Astrocyte of the cerebellum (primary cell): Measurements from ENCODE around the gene CTNNA2.

Experiments used
- DNase-seq: peaks from one replicate; pipeline ENCODE4 v3.0.0-alpha.2; 2011; ENCODE audit warnings: low read depth
- H3K4me3 ChIP-seq: 2 replicates; pipeline ENCODE4 v1.5.1; 2011; ENCODE audit warnings: mild to moderate bottlenecking, low read depth, low read length, moderate library complexity
- in situ Hi-C: cut with HindIII; loops from 2 replicates; pipeline ENCODE4 v1.10.0; 2017; ENCODE audit warnings: low sequenced_read_pairs
- TF ChIP-seq, protein P1 (sequence below): IDR thresholded peaks from 2 replicates; pipeline ENCODE4 v1.5.1; 2012; ENCODE audit warnings: low read length, low read depth, moderate library complexity, mild to moderate bottlenecking; ENCODE audit errors: missing control alignments

CTNNA2 gene

DNA sequence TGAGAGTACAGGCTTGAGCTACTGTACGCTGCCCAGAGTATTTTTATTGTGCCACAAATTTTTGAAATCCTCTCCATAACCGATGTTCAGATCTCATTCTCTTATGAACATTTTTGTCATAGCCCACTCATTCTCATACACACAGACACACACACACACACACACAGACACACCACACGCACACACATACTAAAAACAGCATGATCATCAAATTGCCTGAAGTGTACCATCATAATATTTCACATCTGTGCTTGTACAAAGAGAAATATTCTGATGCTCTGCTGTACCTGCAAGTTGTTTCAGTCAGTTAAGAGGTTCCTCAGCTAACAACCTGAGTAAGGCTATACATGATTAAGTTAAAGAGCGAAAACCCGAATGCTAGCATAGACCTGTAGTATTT is 696.6 kb downstream of the CTNNA2 start:
- H3K4me3 ChIP-seq = no peak overlapping the region
- in situ Hi-C loops = no loop called here
- no peak for DNase-seq
- TF ChIP-seq, protein P1, sequence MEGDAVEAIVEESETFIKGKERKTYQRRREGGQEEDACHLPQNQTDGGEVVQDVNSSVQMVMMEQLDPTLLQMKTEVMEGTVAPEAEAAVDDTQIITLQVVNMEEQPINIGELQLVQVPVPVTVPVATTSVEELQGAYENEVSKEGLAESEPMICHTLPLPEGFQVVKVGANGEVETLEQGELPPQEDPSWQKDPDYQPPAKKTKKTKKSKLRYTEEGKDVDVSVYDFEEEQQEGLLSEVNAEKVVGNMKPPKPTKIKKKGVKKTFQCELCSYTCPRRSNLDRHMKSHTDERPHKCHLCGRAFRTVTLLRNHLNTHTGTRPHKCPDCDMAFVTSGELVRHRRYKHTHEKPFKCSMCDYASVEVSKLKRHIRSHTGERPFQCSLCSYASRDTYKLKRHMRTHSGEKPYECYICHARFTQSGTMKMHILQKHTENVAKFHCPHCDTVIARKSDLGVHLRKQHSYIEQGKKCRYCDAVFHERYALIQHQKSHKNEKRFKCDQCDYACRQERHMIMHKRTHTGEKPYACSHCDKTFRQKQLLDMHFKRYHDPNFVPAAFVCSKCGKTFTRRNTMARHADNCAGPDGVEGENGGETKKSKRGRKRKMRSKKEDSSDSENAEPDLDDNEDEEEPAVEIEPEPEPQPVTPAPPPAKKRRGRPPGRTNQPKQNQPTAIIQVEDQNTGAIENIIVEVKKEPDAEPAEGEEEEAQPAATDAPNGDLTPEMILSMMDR = no peak

DNA sequence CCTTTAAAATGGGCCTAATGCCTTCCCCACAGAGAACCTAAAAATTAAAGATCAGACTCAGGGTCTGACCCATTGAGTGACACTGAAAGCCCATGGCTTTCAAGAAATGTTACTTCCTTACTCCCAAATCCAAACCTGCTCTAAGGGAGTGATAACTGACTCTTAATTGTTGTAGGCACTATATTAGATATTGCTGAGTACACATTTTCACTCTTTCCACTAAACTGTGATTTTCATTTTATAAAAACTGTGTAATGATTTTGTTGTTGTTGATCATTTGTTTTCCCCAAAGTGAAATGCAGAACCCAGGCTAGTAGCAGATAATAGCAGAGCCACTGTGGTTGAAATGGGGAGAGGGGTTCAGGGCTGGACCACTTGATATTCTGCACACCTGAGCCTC is 704.6 kb downstream of the CTNNA2 start:
- in situ Hi-C loops = no loop called here
- TF ChIP-seq, protein P1 = no peak
- H3K4me3 ChIP-seq = no peak overlapping the region
- DNase-seq = no peak

DNA sequence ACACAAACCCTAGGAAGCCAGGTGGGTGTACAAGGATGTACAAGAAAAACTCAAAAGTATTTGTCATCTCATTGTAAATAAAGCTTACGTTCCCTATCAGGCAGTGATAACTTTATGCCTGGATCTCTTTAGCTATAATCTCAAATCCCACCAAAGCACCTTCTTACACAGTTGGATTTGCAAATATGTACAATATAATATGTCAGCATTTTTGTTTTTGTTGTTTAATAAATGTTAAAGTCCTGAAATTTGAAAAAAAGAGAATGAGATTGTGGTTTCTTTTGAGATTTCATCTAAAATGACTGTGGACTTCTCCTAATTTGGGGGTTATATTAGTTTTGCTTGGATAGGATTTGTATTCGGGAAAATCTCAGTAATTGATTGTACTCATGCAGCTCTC is 709.8 kb downstream of the CTNNA2 start:
- no peak overlapping the region for H3K4me3 ChIP-seq
- DNase-seq = no peak
- in situ Hi-C loops = loop anchor here (5.0 kb wide), 1 partner anchor 40 kb away; no protein-coding TSS in a partner anchor
- TF ChIP-seq, protein P1 = no peak

DNA sequence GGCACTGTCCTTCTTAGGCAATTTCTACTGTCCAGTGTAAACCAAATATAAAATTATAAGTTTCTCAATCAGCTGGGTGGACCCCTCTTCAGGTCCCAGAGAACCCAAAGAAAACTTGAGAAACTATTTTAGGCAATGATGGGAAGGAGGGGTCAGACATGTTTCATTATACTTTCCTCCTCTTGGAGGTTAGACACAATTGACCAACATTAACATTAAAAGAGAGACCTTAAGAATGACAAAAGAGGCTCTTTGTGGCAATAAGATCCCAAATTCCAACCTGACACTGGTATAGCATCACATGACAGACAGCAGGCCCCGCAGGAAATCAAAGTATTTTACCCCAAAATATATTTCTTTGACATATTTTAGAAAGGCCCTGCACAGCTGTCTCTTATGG is 718.6 kb downstream of the CTNNA2 start:
- DNase-seq = no peak
- in situ Hi-C loops = no loop called here
- no peak overlapping the region for H3K4me3 ChIP-seq
- TF ChIP-seq, protein P1 = no peak

DNA sequence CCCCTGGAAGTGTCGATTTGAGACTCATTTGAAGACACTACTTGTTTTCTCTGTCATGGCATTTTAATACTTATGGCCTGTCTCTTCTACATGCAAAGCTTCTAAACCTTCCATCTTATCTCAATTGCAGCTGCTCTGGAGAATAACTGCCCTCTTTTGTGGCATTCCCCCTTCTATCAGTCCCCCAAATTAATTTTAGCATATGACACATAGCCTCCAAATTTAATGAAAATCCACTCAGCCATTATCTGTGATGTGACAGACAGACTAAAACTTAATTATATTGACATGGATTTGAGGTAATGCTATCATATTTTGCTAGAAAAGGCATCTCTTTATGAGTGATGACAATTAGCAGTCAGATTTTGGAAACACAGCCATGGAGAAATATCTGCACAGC is 720.5 kb downstream of the CTNNA2 start:
- in situ Hi-C loops = no loop called here
- no peak overlapping the region for H3K4me3 ChIP-seq
- no peak for DNase-seq
- TF ChIP-seq, protein P1 = no peak

DNA sequence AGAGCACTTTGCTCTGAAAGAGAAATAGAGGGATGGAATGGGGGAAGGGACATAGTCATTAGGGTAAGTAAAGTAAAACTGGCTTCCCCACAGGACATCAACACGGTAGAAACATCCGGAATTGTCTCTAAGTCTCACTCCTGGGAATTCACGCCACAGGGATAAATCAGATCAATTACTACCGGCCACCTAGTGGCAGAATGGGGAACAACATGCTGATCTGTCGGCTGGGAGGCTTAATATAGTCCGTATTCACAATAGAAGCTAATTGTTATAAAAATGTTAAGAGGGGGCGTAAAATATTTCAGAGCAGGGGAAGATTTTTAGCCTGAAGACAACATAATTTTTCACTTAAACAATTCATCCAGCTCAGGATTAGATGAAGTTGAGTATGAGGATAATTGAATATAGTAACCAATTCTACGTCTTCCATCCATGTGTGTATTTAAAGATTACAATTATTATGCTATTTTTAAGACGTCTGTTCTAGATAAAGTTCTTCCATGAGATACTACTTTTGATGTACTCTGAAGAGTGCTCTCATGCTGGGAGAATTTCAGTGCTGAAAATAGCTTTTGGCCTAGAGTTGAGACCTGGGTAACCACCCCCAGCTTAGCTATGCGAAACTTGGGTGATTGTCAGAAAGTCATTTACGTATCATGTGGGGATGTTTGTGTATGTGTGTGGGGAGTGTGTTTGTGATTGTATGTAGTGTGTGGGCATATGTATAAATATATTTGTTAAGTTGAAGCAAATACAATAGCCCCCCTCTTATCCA is 726.0 kb downstream of the CTNNA2 start:
- TF ChIP-seq, protein P1 = peak; percentile 65
- peak; percentile 0 for DNase-seq
- H3K4me3 ChIP-seq = no peak overlapping the region
- in situ Hi-C loops = no loop called here
